Measurements from ENCODE around the gene CST7.

CST7 gene

GRCh38 chr20:25005661-25006060 lies 56.6 kb downstream of the CST7 start:
- DNase-seq = no peak

GRCh38 chr20:25006431-25007167 lies 57.5 kb downstream of the CST7 start:
- DNase-seq = no peak

GRCh38 chr20:25007491-25008305 lies 58.6 kb downstream of the CST7 start:
- no peak for DNase-seq

- DNase-seq = no peak
Observed at GRCh38 chr20:25008388-25009217, 59.5 kb downstream of the CST7 start.
